Measurements from ENCODE around the gene MYO1D.
A peak's percentile ranks its signal among the peaks of the same experiment; 100 is the strongest.
"Not testable (repeated sequence)": the region's sequence is repeated elsewhere in the genome, so short reads cannot be mapped to it uniquely, and the experiment has no call there.

Gene MYO1D

DNA sequence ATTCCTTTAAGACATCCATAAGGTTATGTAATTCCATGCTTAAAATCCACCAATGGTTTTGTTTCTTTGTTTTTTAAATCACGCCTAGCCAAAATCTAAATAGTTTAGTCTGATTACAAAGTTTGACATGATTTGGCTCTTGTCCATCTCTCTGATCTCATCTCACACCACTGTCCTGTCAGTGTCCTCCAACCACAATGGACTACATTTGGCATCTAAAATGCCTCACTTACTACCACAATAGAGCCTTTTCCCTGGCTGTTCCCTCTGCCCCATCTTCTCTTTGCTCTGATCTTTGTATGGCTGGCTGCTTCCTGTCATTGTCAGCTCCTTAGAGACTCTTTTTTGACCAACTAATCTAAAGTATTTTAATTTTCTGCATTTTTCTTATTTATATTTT, 157.2 kb downstream of the MYO1D start:
- no peak for DNase-seq

DNA sequence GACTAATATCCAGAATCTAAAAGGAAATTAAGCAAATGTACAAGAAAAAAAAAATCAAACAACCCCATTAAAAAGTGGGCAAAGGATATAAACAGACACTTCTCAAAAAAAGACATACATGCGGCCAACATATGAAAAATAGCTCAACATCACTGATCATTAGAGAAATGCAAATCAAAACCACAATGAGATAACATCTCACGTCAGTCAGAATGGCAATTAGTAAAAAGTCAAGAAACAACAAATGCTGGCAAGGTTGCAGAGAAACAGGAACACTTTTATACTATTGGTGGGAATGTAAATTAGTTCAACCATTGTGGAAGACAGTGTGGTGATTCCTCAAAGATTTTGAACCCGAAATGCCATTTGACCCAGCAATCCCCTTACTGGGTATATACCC, 162.0 kb downstream of the MYO1D start:
- DNase-seq = not testable (repeated sequence)

DNA sequence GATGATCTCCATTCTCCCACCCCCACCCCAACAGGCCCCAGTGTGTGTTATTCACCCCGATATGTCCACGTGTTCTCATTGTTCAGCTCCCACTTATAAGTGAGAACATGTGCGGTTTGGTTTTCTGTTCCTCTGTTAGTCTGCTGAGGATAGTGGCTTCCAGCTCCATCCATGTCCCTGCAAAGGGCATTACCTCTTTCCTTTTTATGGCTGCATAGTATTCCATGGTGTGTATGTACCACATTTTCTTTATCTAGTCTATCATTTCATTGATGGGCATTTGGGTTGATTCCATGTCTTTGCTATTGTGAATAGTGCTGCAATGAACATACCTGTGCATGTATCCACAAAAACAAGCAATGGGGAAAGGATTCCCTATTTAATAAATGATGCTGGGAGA, 162.7 kb downstream of the MYO1D start:
- DNase-seq = not testable (repeated sequence)

DNA sequence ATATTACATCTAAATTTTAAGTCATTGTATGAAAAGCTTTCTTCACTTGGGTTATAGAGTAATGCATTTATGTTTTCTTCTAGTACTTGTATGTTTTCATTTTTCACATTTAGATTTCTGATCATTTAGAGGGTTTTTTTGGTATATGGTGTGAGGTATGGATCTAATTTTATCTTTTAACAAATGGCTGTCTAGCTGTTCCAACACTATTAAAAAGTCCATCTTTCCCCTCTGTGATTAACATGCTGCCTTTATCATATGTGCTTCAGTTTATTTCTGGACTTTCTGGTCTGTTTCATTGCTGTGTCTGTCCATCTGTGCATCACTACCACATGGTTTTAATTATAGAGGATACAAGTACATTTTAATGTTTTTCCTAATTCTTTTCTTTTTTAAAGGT, 163.8 kb downstream of the MYO1D start:
- DNase-seq = no peak

DNA sequence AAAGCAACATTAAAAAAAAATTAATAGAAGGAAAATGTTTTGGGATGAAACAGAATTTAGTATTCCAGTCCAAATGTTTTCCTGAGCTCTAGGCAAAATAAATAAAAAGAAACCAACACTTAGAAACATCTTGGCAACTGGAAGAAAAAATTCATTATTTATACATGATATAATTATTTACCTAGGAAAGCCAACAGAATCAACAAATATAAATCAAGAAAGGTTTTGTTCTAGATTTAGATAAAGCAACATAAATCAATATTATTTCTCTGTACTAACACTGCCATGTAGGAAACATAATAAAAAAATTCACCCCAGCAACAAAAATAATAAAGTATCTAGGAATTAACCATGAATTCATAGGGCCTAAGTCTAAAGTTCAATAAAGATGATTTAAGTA, 167.4 kb downstream of the MYO1D start:
- DNase-seq = no peak

DNA sequence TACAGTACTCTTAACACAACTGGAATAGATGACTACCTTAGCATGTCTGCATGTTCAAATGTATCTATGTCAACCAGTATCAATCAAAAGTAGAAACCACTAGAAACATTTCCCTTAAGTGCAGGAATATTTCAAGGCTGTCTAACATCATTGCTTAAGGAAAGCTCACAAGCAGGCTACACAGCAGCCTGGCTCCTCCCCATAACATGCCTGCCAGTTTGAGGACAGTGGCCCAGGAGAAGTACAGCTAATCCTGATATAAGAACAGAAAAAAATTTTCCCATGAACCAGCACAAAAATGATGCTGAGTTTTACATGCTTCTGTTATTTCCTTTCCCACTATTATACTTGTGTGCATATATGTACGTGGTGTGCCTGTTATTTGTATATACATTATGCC, 175.1 kb downstream of the MYO1D start:
- DNase-seq = no peak

DNA sequence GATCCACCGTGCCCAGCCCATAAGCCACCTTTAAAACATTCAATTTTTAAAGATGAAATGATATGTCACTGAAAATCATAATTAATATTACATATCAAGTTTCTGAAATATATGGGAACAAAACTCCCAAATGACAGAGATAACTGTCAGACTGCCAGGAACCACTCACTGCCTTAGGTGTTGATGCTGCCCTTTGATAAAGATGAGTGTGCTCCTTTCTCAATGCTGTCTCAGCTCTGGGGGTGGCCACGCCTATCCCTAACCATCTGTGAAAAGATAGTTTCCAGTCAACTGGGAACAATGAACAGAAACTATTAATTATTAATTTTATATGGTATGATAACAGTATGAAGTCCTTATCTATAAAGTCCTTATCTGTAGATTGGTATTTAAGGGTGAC, 177.7 kb downstream of the MYO1D start:
- no peak for DNase-seq

DNA sequence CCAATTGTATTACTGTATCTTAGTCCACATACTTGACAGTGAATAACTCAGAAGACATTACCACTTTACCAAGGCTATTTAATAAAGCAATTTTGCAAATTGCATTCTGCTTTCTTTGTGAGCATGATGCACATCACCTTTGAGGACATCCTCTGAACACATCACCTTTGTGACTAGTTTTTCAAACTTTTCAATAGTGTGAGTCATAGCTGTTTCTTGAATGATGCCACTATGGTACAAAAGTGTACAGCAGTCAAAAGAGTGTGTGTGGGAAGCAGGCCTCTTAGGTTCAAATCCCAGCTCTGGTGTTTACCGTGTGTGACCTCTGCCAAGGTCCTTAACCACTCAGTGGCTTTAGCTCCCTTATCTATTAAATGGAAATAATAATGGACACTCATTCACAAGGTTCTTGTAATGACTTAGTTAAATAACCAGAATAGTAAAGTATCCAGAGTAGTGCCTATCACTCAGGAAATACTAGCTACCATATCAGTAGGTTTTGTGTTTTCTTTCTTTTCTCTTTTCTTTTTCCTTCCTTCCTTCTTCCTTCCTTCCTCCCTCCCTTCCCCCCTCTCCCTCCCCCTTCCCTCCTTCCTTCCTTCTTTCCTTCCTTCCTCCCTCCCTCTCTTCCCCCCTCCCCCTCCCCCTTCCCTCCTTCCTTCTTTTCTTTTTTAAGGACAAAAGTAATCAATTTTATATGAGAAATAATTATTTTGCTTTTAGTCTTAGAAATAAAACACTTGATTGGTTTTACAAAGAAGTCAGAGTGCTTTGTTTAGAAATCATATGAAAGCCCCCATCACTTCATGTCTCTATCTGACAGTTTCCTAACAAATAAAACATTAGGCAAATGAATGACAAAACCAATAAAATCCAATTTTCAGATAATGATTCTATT, 178.9 kb downstream of the MYO1D start:
- no peak for DNase-seq

DNA sequence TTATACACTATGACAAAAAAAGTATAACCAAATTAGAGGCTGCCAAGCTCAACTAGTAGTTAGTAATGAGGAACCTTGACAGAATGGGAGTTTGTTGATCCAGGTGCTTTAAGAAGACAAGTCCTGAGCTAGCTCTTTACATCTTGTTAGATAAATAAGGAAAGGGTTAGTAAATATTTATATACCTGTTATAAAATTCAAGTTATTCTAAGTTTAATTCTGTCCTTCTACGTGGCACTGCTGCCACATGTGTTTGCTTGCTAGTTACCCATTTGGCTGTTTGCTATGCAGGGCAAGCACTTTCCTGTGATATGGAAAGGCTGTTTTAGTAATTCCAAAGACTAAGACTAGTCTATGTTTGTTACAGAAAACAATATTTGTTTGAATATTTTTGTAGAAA, 180.5 kb downstream of the MYO1D start:
- no peak for DNase-seq

DNA sequence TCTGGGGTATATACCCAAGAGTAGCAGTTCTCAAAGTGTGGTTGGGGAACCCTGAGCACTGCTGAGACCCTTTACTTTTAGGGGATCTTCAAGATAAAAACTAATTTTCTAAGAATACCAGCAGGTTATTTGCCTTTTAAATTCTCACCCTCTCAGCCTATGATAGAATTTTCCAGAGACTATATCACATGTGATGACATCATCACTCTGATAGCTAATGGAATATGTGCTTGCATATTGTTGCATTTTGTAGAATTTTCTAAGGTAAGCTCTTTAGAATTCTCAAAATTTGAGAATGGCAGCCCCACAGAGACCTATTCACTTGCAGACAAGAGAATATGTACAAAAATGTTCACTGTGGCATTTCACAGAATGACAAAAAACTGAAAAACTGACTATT, 181.1 kb downstream of the MYO1D start:
- no peak for DNase-seq

DNA sequence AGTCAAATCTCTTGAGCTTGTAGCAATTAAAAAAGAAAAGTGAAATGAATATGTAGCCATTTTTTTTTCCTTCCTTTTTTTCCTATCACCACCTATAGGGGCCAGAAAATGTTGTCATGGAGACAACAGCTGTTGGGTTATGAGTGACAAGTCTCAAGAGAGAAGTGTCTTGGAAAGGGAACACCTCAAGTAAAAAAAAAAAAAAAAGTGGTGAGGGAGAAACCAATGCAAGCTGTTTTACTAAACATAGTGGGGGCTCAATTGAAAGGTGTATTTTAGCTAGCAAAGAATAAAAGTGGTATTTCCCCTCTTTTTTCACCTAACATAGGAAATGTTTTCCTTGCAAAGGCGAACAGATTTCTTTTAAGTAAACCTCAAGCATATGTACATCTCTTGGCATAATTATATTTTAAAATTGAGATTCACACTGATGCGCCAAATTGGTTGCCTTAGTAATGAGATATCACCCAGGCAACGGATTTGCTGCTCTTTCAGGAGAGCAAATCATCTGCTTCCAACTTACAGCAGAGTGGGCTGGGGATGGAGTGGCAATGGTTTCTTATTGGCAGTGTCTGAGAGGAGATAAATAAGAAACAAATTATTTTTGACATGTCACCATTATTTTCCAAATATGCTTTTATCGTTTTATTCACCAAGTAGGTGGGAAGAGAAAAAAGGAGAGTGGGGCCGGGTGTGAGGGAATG, 183.6 kb downstream of the MYO1D start:
- no peak for DNase-seq

DNA sequence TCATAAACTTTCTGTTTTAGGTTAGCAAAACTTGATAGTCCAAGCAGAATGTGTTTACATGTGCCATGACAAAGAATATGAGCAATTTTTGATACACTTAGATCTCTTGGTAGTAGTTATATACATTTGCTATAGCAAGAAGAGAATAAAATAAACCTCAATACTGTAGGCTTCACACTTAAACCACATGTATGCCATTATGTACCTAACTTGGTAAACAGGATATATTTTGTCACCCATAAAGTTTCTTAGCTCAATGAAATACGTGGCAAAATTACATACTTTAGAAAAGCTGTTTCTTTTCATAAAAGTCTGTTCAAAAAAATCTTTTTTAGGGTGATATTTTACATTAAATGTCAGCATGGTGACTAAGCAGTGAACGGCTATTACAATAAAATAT, 184.7 kb downstream of the MYO1D start:
- no peak for DNase-seq

DNA sequence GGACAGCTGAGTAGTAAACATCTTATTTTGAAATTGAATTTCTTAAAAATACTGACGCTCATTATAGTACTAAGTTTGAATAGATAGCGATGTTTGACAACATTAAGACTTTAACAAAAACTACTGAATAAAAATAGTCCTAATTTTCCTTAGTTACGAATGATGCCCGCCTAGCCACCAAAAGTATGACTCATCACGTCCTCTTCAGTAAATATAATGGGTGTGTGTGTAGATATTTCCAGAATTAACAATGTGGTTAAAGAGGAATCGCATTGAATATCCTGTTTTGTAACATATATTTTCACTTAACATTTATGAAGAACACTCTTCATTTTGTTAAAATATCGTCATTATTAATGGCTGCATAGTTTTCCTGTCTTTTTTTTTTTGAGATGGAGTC, 187.6 kb downstream of the MYO1D start:
- DNase-seq = no peak

DNA sequence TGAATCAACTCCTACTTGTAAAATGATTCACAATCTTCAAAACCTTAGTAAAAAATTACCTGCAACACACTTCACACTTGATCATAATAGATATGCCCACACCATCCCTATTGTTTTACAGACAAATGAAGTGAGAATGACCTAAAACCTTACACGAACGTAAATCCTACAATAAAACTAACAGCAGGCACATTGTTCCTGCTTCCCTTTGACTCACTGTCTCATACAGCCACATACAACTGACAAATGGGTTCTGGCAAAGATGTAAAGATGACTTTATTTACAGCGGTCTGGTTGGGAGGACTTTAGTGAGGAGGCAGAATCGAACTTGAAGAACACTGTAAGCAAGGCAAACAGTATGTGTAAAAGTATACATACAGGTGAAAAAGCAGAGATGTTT, 188.7 kb downstream of the MYO1D start:
- DNase-seq = no peak

DNA sequence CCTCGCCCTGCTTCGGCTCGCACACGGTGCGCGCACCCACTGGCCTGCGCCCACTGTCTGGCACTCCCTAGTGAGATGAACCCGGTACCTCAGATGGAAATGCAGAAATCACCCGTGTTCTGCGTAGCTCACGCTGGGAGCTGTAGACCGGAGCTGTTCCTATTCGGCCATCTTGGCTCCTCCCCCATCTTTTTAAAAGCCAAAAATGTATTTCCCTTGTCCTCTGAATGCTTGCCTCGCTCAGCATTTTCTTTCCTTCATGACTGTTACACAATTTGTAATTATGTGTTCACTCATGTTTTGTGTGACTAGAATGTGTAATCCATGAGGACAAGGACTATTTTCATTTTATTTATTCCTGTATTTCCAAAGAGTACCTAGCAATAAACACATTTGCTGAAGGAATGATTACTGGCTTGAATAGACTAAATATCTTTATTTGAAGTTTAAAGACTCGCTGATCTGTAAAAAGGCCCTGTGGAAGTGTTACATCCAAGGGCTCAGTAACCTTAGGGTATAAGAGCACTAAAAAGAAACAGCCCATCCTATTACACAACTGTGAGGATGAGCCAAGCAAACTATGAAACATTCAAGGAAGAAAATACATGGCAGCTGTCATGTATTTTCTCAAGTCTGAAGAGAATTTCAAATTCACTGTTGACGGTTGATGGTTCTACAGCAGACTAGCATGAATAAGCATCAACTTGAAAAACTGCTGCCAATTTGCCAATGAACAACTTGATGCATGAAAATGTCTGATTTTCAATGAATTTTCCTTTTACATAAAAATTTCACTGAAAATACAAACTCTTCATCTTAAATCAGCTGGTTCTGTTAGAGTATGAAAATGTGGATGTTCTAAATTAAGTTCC, 192.6 kb downstream of the MYO1D start:
- no peak for DNase-seq

DNA sequence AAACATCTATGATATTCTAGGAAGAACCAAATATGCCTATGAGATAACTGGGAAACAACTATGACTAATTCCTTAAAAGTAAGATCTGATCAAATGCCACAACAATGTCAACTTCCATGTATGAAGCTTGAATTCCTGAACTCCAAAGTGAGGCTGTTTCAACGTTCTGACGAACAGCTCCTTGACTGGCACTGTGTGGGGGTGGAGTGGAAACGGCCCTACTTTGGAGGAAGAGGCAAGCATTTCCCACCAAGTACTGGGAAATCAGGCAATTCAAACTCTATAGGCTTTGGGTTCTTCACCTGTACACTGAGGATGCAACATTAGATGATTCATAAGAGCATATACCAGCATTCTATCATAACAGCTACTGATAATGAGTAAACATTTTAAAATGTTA, 203.0 kb downstream of the MYO1D start:
- no peak for DNase-seq

DNA sequence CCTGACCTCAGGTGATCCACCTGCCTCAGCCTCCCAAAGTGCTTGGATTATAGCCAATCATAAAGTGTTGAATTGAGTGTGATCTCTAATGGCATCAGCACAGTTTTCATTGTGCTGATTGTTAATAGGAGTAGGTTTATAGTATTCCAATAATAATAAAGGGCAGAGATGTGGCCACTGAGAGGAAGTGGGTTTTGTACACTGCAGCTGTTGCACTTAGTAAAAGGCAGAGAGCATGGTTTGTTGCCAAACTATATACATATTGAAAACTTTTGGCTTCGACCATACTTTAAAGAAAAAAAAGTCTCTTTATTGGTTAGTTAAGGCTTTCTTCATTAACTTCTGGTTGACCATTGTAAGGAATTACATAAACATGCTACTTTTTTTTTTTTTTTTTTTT, 204.2 kb downstream of the MYO1D start:
- no peak for DNase-seq

DNA sequence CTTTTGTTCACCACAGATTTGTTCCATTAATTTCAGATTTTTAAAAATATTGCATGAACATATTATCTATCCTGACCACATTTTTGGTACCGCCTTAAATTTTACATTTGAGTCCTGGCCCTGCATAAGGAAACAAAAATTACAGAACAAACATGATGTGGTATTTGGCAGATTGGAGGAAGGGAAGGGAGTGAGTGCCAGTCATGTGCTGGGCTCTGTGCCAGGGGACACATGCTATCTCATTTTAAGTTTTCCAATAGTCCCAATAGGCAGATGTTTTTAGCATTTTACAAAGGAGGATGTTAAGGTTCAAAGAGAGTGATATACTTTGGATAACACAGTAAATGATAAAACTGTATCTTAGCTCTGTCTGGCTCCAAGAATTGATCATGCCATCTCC, 205.0 kb downstream of the MYO1D start:
- DNase-seq = no peak

DNA sequence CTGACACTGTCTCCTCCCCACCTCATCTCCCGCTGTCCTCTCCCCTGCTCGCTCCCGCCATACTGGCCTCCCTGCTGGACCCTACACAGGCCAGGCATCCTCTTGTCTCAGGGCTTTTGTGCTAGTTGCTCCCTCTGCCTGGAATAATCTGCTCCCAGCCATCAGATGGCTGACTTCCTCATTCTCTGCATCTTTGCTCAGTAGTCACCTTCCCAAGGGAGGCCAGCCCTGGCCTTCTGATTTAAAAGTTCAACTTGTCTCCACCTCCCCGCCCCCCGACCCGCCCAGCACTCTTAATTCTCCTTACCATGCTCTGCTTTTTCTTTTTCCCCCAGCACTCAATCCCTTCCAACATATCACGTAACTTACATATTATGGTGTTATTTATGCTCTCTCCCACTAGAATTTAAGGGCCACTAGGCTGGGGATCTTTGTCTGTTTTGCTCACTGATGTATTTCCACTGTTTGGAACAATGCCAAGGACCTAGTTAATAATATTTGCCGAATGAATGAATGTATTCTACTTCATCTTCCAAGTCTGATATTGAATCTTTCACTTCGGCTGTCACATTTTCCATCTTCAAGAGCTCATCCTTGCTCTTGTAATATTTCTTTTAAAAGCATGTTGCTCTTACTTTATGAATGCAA, 211.9 kb downstream of the MYO1D start:
- DNase-seq = no peak

DNA sequence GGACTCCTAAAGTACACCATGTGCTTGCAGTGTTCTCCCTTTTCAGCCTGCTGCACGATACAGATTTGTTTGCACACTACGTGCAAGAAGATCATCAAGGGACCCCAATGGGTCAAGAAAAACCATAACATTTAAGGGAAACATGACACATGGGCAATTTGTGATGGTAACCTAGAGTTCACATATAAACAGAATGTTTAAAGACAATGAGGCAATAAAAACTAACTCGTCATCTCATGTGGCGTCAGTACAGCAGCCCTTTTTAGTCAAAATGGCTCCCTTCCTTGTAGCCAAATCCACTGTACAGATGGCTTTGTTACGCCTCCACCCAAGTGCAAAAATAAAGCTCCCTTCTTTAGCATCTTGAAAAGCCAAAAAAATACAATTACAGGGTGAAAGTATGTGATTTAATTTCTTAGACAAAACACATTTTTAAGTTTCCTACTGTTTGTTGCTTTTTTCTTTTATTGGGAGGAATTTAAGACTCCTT, 216.4 kb downstream of the MYO1D start:
- no peak for DNase-seq

DNA sequence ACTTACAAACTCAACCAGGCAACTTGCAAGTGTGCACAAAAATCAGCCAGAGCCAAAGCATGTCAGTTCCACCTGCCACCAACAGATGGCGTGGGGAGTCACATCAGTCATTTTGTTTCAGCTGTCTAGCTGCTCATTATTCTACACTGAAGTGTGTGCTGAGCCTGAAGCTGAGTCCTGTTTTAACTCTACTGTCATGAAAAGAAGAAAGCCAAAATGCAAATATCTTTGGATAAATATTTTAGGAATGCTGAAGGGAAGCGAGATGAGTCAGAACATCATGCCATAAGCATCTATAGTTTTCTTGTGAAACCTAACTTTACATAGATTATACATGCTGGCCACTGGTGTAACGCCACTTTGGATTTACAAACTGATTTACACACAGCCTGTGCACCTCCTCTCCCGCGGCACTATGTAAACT, 217.5 kb downstream of the MYO1D start:
- DNase-seq = peak; percentile 65
